ENCODE data around the gene TLL1.

- TF ChIP-seq EZH2 (IDR thresholded peaks at IDR 0.05; ENCODE audit: borderline replicate concordance, low read depth, low read length, poor library complexity, severe bottlenecking), result no peak
- TF ChIP-seq CTCF (conservative IDR thresholded peaks at IDR 0.05; ENCODE audit: low read depth, low read length), result no peak
Measured at GRCh38 chr4:165994701-165995100, 121.7 kb downstream of the TLL1 start.
